ENCODE results near the gene ZNF783.

The ZNF783 gene

GRCh38 chr7:149300620-149301285 lies 38.8 kb downstream of the ZNF783 start:
- no peaks in the 10 kb centered on the region for H3K4me1 ChIP-seq (ENCODE audit: control insufficient read depth, insufficient read depth, low read length, unreplicated experiment)
- H3K27ac ChIP-seq (ENCODE audit: low read depth, low read length) = no peak overlapping the region
- H3K79me2 ChIP-seq (ENCODE audit: control insufficient read depth, insufficient read depth, low read length, unreplicated experiment) = no peaks in the 10 kb centered on the region
- peaks cover 7% of the 10 kb centered on the region; the same call in 1 of the 2 replicates for H3K27me3 ChIP-seq (ENCODE audit: insufficient read depth, low read length)
- no peaks in the 10 kb centered on the region for H3K36me3 ChIP-seq (ENCODE audit: insufficient read depth, low read length)
- no peak overlapping the region for H3K4me3 ChIP-seq (ENCODE audit: low read depth, low read length)
- no peak overlapping the region for H2AFZ ChIP-seq (ENCODE audit: low read length, unreplicated experiment)

GRCh38 chr7:149302222-149302621 lies 40.2 kb downstream of the ZNF783 start:
- Histone ChIP-seq H3K36me3 (ENCODE audit: insufficient read depth, low read length) (no peaks in the 10 kb centered on the region), H3K79me2 (ENCODE audit: control insufficient read depth, insufficient read depth, low read length, unreplicated experiment) (no peaks in the 10 kb centered on the region), H2AFZ (ENCODE audit: low read length, unreplicated experiment) (no peak overlapping the region)

GRCh38 chr7:149302865-149303264 lies 40.9 kb downstream of the ZNF783 start:
- no peaks in the 10 kb centered on the region for H3K4me1 ChIP-seq (ENCODE audit: control insufficient read depth, insufficient read depth, low read length, unreplicated experiment)
- H3K79me2 ChIP-seq (ENCODE audit: control insufficient read depth, insufficient read depth, low read length, unreplicated experiment) = no peaks in the 10 kb centered on the region
- peaks cover 7% of the 10 kb centered on the region; the same call in 1 of the 2 replicates for H3K27me3 ChIP-seq (ENCODE audit: insufficient read depth, low read length)
- H3K27ac ChIP-seq (ENCODE audit: low read depth, low read length) = no peak overlapping the region
- no peaks in the 10 kb centered on the region for H3K36me3 ChIP-seq (ENCODE audit: insufficient read depth, low read length)
- H3K4me3 ChIP-seq (ENCODE audit: low read depth, low read length) = no peak overlapping the region
- no peak overlapping the region for H2AFZ ChIP-seq (ENCODE audit: low read length, unreplicated experiment)

More at GRCh38 chr7:149302222-149302621, 40.2 kb downstream of the ZNF783 start:
- peaks cover 7% of the 10 kb centered on the region; the same call in 1 of the 2 replicates for H3K27me3 ChIP-seq (ENCODE audit: insufficient read depth, low read length)
- H3K4me3 ChIP-seq (ENCODE audit: low read depth, low read length) = no peak overlapping the region
- H3K4me1 ChIP-seq (ENCODE audit: control insufficient read depth, insufficient read depth, low read length, unreplicated experiment) = no peaks in the 10 kb centered on the region
- no peak overlapping the region for H3K27ac ChIP-seq (ENCODE audit: low read depth, low read length)

GRCh38 chr7:149304006-149304405 lies 42.0 kb downstream of the ZNF783 start:
- Histone ChIP-seq H3K79me2 (ENCODE audit: control insufficient read depth, insufficient read depth, low read length, unreplicated experiment) (no peaks in the 10 kb centered on the region), H3K27me3 (ENCODE audit: insufficient read depth, low read length) (peaks cover 7% of the 10 kb centered on the region; the same call in 1 of the 2 replicates), H2AFZ (ENCODE audit: low read length, unreplicated experiment) (no peak overlapping the region), H3K27ac (ENCODE audit: low read depth, low read length) (no peak overlapping the region), H3K4me1 (ENCODE audit: control insufficient read depth, insufficient read depth, low read length, unreplicated experiment) (no peaks in the 10 kb centered on the region), H3K36me3 (ENCODE audit: insufficient read depth, low read length) (no peaks in the 10 kb centered on the region), H3K4me3 (ENCODE audit: low read depth, low read length) (no peak overlapping the region)

GRCh38 chr7:149306854-149307253 lies 44.9 kb downstream of the ZNF783 start:
- Histone ChIP-seq H3K27ac (ENCODE audit: low read depth, low read length) (no peak overlapping the region), H2AFZ (ENCODE audit: low read length, unreplicated experiment) (no peak overlapping the region), H3K27me3 (ENCODE audit: insufficient read depth, low read length) (no peaks in the 10 kb centered on the region), H3K4me3 (ENCODE audit: low read depth, low read length) (no peak overlapping the region), H3K4me1 (ENCODE audit: control insufficient read depth, insufficient read depth, low read length, unreplicated experiment) (no peaks in the 10 kb centered on the region), H3K36me3 (ENCODE audit: insufficient read depth, low read length) (no peaks in the 10 kb centered on the region), H3K79me2 (ENCODE audit: control insufficient read depth, insufficient read depth, low read length, unreplicated experiment) (no peaks in the 10 kb centered on the region)

- no peak overlapping the region for H3K27ac ChIP-seq (ENCODE audit: low read depth, low read length)
- H3K27me3 ChIP-seq (ENCODE audit: insufficient read depth, low read length) = no peaks in the 10 kb centered on the region
- no peak overlapping the region for H3K4me3 ChIP-seq (ENCODE audit: low read depth, low read length)
- no peaks in the 10 kb centered on the region for H3K4me1 ChIP-seq (ENCODE audit: control insufficient read depth, insufficient read depth, low read length, unreplicated experiment)
- H3K36me3 ChIP-seq (ENCODE audit: insufficient read depth, low read length) = no peaks in the 10 kb centered on the region
- no peaks in the 10 kb centered on the region for H3K79me2 ChIP-seq (ENCODE audit: control insufficient read depth, insufficient read depth, low read length, unreplicated experiment)
- H2AFZ ChIP-seq (ENCODE audit: low read length, unreplicated experiment) = no peak overlapping the region
These were observed 45.9 kb downstream of the ZNF783 start for GRCh38 chr7:149307775-149308501.

GRCh38 chr7:149310113-149310836 lies 48.3 kb downstream of the ZNF783 start:
- H3K27ac ChIP-seq (ENCODE audit: low read depth, low read length) = no peak overlapping the region
- peaks cover 1% of the 10 kb centered on the region; the same call in 1 of the 2 replicates for H3K27me3 ChIP-seq (ENCODE audit: insufficient read depth, low read length)
- H3K79me2 ChIP-seq (ENCODE audit: control insufficient read depth, insufficient read depth, low read length, unreplicated experiment) = no peaks in the 10 kb centered on the region
- no peak overlapping the region for H3K4me3 ChIP-seq (ENCODE audit: low read depth, low read length)
- H2AFZ ChIP-seq (ENCODE audit: low read length, unreplicated experiment) = no peak overlapping the region
- H3K4me1 ChIP-seq (ENCODE audit: control insufficient read depth, insufficient read depth, low read length, unreplicated experiment) = no peaks in the 10 kb centered on the region
- H3K36me3 ChIP-seq (ENCODE audit: insufficient read depth, low read length) = no peaks in the 10 kb centered on the region

GRCh38 chr7:149310990-149311573 lies 49.1 kb downstream of the ZNF783 start:
- Histone ChIP-seq H3K4me1 (ENCODE audit: control insufficient read depth, insufficient read depth, low read length, unreplicated experiment) (no peaks in the 10 kb centered on the region), H3K27ac (ENCODE audit: low read depth, low read length) (no peak overlapping the region), H2AFZ (ENCODE audit: low read length, unreplicated experiment) (no peak overlapping the region), H3K79me2 (ENCODE audit: control insufficient read depth, insufficient read depth, low read length, unreplicated experiment) (no peaks in the 10 kb centered on the region), H3K4me3 (ENCODE audit: low read depth, low read length) (no peak overlapping the region), H3K36me3 (ENCODE audit: insufficient read depth, low read length) (no peaks in the 10 kb centered on the region), H3K27me3 (ENCODE audit: insufficient read depth, low read length) (peaks cover 5% of the 10 kb centered on the region; the same call in 1 of the 2 replicates)

- H3K27ac ChIP-seq (ENCODE audit: low read depth, low read length) = no peak overlapping the region
- no peaks in the 10 kb centered on the region for H3K79me2 ChIP-seq (ENCODE audit: control insufficient read depth, insufficient read depth, low read length, unreplicated experiment)
- H3K4me3 ChIP-seq (ENCODE audit: low read depth, low read length) = no peak overlapping the region
- H3K36me3 ChIP-seq (ENCODE audit: insufficient read depth, low read length) = no peaks in the 10 kb centered on the region
- H3K4me1 ChIP-seq (ENCODE audit: control insufficient read depth, insufficient read depth, low read length, unreplicated experiment) = no peaks in the 10 kb centered on the region
- H2AFZ ChIP-seq (ENCODE audit: low read length, unreplicated experiment) = no peak overlapping the region
- H3K27me3 ChIP-seq (ENCODE audit: insufficient read depth, low read length) = peaks cover 31% of the 10 kb centered on the region; the same call in 1 of the 2 replicates
These were observed 52.0 kb downstream of the ZNF783 start for GRCh38 chr7:149313981-149314380.

GRCh38 chr7:149316606-149317005 lies 54.6 kb downstream of the ZNF783 start:
- no peak overlapping the region for H2AFZ ChIP-seq (ENCODE audit: low read length, unreplicated experiment)
- no peak overlapping the region for H3K27ac ChIP-seq (ENCODE audit: low read depth, low read length)
- H3K36me3 ChIP-seq (ENCODE audit: insufficient read depth, low read length) = no peaks in the 10 kb centered on the region
- H3K27me3 ChIP-seq (ENCODE audit: insufficient read depth, low read length) = peaks cover 31% of the 10 kb centered on the region; the same call in 1 of the 2 replicates
- H3K4me3 ChIP-seq (ENCODE audit: low read depth, low read length) = no peak overlapping the region
- H3K79me2 ChIP-seq (ENCODE audit: control insufficient read depth, insufficient read depth, low read length, unreplicated experiment) = no peaks in the 10 kb centered on the region
- no peaks in the 10 kb centered on the region for H3K4me1 ChIP-seq (ENCODE audit: control insufficient read depth, insufficient read depth, low read length, unreplicated experiment)

All from ACC112 (cell line).